ENCODE data around the gene GRAP.
"Not testable (repeated sequence)": the region's sequence is repeated elsewhere in the genome, so short reads cannot be mapped to it uniquely, and the experiment has no call there.

GRAP gene

GRCh38 chr17:19046782-19047375 is at the start of gene GRAP:
Gene GRAP (minus strand): TSS chr17:19046957. CDS start chr17:19046926, 31 bp downstream.
- H3K27ac ChIP-seq (ENCODE audit: low read depth, low read length); H3K9ac ChIP-seq (ENCODE audit: low read length); H3K27me3 ChIP-seq (ENCODE audit: control insufficient read depth, insufficient read depth, low read length); H3K4me3 ChIP-seq (ENCODE audit: low read depth, low read length); H3K9me3 ChIP-seq (ENCODE audit: control insufficient read depth, insufficient read depth, low read depth, low read length); H3K4me1 ChIP-seq (ENCODE audit: control insufficient read depth, insufficient read depth, low read length); H3K36me3 ChIP-seq (ENCODE audit: control insufficient read depth, insufficient read depth, low read length): not testable (repeated sequence)

DNA sequence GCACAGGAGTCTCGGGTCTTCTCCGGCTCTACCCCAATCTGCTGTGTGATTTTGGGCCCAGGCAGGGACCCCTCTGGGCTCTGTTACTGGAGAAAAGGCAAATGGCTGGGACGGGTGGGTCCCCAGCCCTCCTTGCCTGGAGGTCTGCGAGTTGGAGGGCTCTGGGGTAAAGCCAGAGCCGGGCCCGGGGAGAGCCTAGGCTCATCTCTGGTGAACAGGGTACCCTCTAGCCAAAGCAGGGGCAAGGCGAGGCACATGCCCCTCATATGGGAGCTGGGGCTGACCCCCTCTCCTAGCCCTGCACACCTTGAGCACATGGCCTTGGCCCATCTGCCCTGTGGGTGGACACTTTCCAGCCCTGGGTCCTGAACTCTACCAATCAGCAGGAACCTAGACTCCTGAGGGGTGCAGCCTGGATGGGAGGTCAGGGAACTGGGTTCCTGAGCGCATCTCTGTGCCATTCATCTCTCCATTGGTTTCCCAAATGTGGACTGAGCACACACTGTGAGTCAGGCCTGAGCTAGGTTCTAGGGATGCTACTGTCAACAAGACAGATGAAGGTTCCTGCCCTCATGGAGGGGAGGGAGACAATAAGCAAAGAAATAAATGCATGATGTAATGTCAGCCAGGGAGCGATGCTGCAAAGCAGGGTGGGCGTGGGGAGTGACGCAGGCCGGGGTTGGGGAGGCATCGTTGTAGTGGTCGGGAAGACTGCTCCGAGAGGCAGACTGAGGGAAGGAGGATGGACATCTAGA is 47.1 kb upstream of the GRAP start:
- not testable (repeated sequence) for H3K9me3 ChIP-seq (ENCODE audit: control insufficient read depth, insufficient read depth, low read depth, low read length); H3K4me1 ChIP-seq (ENCODE audit: control insufficient read depth, insufficient read depth, low read length); H3K27ac ChIP-seq (ENCODE audit: low read depth, low read length); H3K9ac ChIP-seq (ENCODE audit: low read length); H3K36me3 ChIP-seq (ENCODE audit: control insufficient read depth, insufficient read depth, low read length); H3K4me3 ChIP-seq (ENCODE audit: low read depth, low read length); H3K27me3 ChIP-seq (ENCODE audit: control insufficient read depth, insufficient read depth, low read length)

DNA sequence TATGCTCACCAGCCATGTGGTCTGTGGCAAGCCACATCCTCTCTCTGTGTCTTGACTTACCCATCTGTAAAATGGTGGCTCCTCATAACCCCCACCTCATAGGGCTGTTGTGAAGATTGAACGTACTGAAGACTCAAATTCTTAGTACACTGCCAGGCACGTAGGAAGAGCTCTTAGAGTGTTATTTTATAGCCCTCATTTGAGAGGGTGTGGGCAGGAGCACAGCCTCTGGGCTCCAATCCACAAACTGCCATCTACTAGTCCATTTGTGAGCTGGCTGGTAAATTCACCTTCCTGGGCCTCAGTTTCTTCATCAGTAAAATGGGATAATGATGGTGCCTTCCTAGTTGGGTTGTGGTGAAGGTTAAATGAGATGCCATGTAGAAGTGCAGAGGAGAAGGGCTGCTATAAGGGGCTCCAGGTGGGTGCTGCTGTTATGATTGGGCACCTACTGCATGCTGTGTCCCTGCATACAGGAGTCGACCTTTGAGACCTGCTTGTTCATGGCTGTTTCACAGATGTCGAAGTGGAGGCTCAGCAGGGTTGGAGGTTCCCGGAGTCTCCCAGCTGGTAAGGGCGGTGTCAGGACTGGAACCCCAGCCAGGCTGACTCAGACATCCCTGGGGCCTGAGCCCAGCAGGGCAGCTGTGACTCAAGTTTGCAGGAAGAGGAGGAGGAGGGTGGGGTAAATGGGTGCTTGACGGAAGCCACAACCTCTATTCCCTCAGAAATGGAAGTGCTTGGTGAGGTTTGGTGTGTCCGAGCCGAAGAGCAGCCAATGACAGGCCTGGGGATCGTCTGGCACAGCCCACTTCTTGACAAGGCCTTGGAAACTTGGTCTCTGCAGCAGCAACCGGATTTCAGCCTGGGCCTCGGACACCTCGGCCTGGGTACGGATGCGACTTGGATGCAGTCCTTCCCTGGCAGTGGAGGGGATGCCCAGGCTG is 46.3 kb upstream of the GRAP start:
- not testable (repeated sequence) for H3K9ac ChIP-seq (ENCODE audit: low read length); H3K27ac ChIP-seq (ENCODE audit: low read depth, low read length); H3K36me3 ChIP-seq (ENCODE audit: control insufficient read depth, insufficient read depth, low read length); H3K27me3 ChIP-seq (ENCODE audit: control insufficient read depth, insufficient read depth, low read length); H3K9me3 ChIP-seq (ENCODE audit: control insufficient read depth, insufficient read depth, low read depth, low read length); H3K4me3 ChIP-seq (ENCODE audit: low read depth, low read length); H3K4me1 ChIP-seq (ENCODE audit: control insufficient read depth, insufficient read depth, low read length)

DNA sequence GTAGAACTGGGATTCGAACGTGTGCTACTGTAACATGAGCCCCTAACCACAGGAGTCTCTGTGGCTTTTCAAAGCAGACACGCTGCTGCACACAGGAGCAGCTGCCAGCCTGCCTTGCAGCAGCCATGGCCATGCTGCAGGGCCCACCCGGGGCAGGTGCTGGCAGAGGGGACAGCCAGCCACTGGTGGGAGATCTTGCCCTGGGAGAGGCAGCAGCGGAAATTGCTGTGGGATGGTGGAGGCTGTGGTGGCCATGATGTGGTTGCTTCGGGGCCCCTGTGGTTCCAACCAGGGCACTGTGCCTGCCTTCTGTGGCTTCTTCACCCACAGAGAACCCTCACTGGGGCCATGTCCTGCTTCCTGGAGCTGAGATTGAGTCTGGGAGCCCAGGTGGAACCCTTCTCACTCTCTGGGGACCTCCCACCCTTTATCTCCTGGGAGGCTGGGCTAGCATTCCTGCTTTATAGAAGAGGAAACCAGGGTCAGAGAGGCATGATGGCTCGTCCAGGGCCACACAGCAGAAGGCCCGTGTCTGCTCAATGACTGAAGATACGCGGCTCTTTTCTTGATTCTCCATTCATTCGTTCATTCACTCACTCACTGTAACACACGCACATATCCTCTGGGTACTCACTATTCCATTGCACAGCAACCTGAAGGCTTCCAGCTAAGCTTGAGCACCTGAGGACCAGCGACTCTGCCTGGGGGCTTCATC is 43.5 kb upstream of the GRAP start:
- H3K9me3 ChIP-seq (ENCODE audit: control insufficient read depth, insufficient read depth, low read depth, low read length); H3K27me3 ChIP-seq (ENCODE audit: control insufficient read depth, insufficient read depth, low read length): not testable (repeated sequence)

DNA sequence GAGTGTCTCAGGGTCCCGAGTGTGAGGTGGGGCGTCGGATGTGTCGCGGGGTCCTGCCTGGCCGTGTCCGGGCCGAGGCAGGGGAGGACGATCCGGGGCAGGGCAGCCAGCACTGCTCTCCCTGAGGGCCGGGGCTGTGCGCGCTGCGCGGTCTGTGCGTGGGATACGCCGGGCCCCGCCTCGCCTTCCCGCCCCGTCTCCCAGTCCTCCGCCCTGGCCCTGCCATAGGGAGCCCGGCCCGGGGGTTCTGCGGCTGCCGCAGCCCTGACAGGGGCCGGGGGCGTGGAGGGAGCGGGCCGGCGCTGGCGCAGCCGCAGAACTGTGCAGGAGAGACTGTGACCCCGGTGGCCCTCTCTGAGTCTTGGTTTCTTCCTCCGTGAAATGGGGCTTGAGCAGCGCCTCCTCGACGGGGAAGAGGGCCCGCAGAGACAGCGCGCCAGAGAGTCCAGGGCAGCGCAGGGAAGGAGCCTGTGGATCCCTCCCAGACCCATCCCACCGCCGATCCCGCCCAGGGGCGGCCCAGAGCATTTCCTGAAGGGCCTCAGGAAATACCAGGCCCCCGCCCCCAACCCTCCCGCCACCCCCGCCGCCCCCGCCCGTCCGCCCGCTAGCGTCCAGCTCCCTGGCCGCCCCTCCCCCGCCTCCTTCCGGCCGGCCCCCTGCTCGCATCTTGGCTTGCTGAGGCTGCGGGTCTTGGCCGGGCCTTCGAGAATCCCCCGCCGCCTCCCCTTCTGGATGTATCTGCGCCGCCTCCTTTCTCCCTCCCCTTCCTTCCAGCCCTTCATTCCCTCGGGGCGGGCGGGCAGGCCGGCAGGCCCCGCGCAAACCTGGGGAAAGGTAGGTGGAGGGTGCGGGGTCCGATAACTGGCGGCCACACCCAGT is 42.3 kb upstream of the GRAP start:
- H3K9me3 ChIP-seq (ENCODE audit: control insufficient read depth, insufficient read depth, low read depth, low read length) = not testable (repeated sequence)

More for the DNA sequence above, 43.5 kb upstream of the GRAP start:
- not testable (repeated sequence) for H3K36me3 ChIP-seq (ENCODE audit: control insufficient read depth, insufficient read depth, low read length); H3K27ac ChIP-seq (ENCODE audit: low read depth, low read length); H3K4me1 ChIP-seq (ENCODE audit: control insufficient read depth, insufficient read depth, low read length); H3K4me3 ChIP-seq (ENCODE audit: low read depth, low read length); H3K9ac ChIP-seq (ENCODE audit: low read length)

DNA sequence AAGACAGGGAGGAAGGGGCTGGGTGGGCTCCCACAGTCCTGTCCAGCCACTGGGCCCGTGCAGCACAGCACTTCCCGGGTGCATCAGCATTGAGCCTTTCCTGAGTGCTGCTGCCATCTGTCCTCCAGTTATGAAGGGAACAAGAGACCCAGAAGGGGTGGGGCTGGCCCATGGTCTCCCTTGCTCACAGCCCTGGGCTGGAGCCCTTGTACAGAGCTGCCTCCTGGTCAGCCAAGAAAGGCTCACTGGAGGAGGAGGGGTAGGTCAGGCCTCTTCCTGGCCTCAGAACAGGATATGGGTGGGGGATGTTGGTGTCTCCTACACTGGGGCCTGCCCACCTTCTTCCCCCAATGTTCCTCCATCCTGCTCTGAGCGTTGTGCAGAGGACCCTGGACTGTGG is 30.6 kb upstream of the GRAP start:
- not testable (repeated sequence) for H3K36me3 ChIP-seq (ENCODE audit: control insufficient read depth, insufficient read depth, low read length); H3K4me1 ChIP-seq (ENCODE audit: control insufficient read depth, insufficient read depth, low read length); H3K27ac ChIP-seq (ENCODE audit: low read depth, low read length); H3K4me3 ChIP-seq (ENCODE audit: low read depth, low read length); H3K9ac ChIP-seq (ENCODE audit: low read length); H3K27me3 ChIP-seq (ENCODE audit: control insufficient read depth, insufficient read depth, low read length); H3K9me3 ChIP-seq (ENCODE audit: control insufficient read depth, insufficient read depth, low read depth, low read length)

More for the DNA sequence above, 42.3 kb upstream of the GRAP start:
- not testable (repeated sequence) for H3K4me1 ChIP-seq (ENCODE audit: control insufficient read depth, insufficient read depth, low read length); H3K27me3 ChIP-seq (ENCODE audit: control insufficient read depth, insufficient read depth, low read length); H3K4me3 ChIP-seq (ENCODE audit: low read depth, low read length); H3K27ac ChIP-seq (ENCODE audit: low read depth, low read length); H3K36me3 ChIP-seq (ENCODE audit: control insufficient read depth, insufficient read depth, low read length); H3K9ac ChIP-seq (ENCODE audit: low read length)

GRCh38 chr17:19076398-19077192 is 29.8 kb upstream of the GRAP start:
- H3K27me3 ChIP-seq (ENCODE audit: control insufficient read depth, insufficient read depth, low read length); H3K27ac ChIP-seq (ENCODE audit: low read depth, low read length); H3K4me1 ChIP-seq (ENCODE audit: control insufficient read depth, insufficient read depth, low read length); H3K4me3 ChIP-seq (ENCODE audit: low read depth, low read length); H3K36me3 ChIP-seq (ENCODE audit: control insufficient read depth, insufficient read depth, low read length); H3K9me3 ChIP-seq (ENCODE audit: control insufficient read depth, insufficient read depth, low read depth, low read length); H3K9ac ChIP-seq (ENCODE audit: low read length): not testable (repeated sequence)

- H3K9me3 ChIP-seq (ENCODE audit: control insufficient read depth, insufficient read depth, low read depth, low read length); H3K27ac ChIP-seq (ENCODE audit: low read depth, low read length); H3K9ac ChIP-seq (ENCODE audit: low read length): not testable (repeated sequence)
Observed at GRCh38 chr17:19070318-19071168, 23.8 kb upstream of the GRAP start.

GRCh38 chr17:19064378-19064777 is 17.6 kb upstream of the GRAP start:
- not testable (repeated sequence) for H3K36me3 ChIP-seq (ENCODE audit: control insufficient read depth, insufficient read depth, low read length); H3K9me3 ChIP-seq (ENCODE audit: control insufficient read depth, insufficient read depth, low read depth, low read length); H3K27ac ChIP-seq (ENCODE audit: low read depth, low read length); H3K27me3 ChIP-seq (ENCODE audit: control insufficient read depth, insufficient read depth, low read length); H3K9ac ChIP-seq (ENCODE audit: low read length); H3K4me3 ChIP-seq (ENCODE audit: low read depth, low read length); H3K4me1 ChIP-seq (ENCODE audit: control insufficient read depth, insufficient read depth, low read length)

More at GRCh38 chr17:19070318-19071168, 23.8 kb upstream of the GRAP start:
- H3K36me3 ChIP-seq (ENCODE audit: control insufficient read depth, insufficient read depth, low read length); H3K4me1 ChIP-seq (ENCODE audit: control insufficient read depth, insufficient read depth, low read length); H3K27me3 ChIP-seq (ENCODE audit: control insufficient read depth, insufficient read depth, low read length); H3K4me3 ChIP-seq (ENCODE audit: low read depth, low read length): not testable (repeated sequence)

All from HUES6 (cell line).